Upper lobe of right lung (tissue), 1 donor: ENCODE data around the gene TRIML1. TPM values are rescaled to one million over a fixed set of nuclear protein-coding genes. Genes with fewer than 3 reads are reported as not detected.

Source experiments
- ATAC-seq: fragments of 200-7000 bp; cut with Tn5 transposase; one replicate; pipeline ENCODE4 v1.9.1; 2020; ENCODE audit warnings: mild to moderate bottlenecking, moderate library complexity
- DNase-seq: peaks from one replicate; pipeline ENCODE4 v3.0.0-alpha.2; 2020
- H3K27ac ChIP-seq: fragments of 200-600 bp; one replicate; pipeline ENCODE4 v1.8.0; 2022
- H3K27me3 ChIP-seq: fragments of 200-600 bp; one replicate; pipeline ENCODE4 v1.8.0; 2022; ENCODE audit warnings: mild to moderate bottlenecking
- H3K36me3 ChIP-seq: fragments of 200-600 bp; one replicate; pipeline ENCODE4 v1.8.0; 2022
- H3K4me1 ChIP-seq: fragments of 200-600 bp; one replicate; pipeline ENCODE4 v1.8.0; 2022
- H3K4me3 ChIP-seq: fragments of 200-600 bp; one replicate; pipeline ENCODE4 v1.8.0; 2022; ENCODE audit warnings: mild to moderate bottlenecking
- H3K9me3 ChIP-seq: fragments of 200-600 bp; one replicate; pipeline ENCODE4 v1.8.0; 2022
- intact Hi-C: fragments of 100-400 bp; cut with DNase I; formaldehyde crosslinking; loops from one replicate; pipeline ENCODE4 v1.11.0; 2022
- total RNA-seq: library from RNA; stranded (reverse); fragmentation: NEBNext Ultra II Directional; extraction: Animal tissue kit (Norgen Biotek cat#: 25700); gene quantifications from one replicate; pipeline ENCODE4 v1.2.1, GENCODE V29; 2021
- TF ChIP-seq, protein P1 (sequence below): fragments of 200-600 bp; IDR thresholded peaks from one replicate; pipeline ENCODE4 v1.8.0; 2022; ENCODE audit warnings: antibody characterized with exemption
- donor health status: DM: no; HTN: yes; CAD: no; lungs with severe emphysema.

Gene TRIML1
- total RNA-seq, 1 donor from 2014 or later = not detected

DNA sequence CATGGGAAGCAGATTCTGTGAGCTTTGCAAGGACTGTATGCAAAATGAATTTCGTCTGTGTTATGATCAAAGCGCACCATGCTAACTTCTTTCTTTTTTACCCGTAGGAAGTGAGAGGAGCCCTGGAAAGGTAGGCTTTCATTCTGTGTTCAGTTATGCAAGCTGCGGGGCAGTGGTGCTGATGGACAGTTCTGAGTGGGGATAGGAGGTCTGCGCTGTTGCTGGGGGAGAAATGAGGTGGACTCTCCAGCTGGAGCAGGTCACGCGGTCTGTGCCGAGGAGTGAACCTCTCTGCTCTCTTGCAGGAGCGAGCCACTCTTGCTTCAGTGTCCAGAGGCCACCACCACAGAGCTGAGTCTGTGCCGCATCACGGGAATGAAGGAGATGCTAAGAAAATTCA is 4.5 kb downstream of the TRIML1 start:
- Histone ChIP-seq H3K4me3 (no peak overlapping the region), H3K4me1 (no peaks in the 10 kb centered on the region), H3K27me3 (no peaks in the 10 kb centered on the region), H3K27ac (no peak overlapping the region), H3K9me3 (no peaks in the 10 kb centered on the region), H3K36me3 (no peaks in the 10 kb centered on the region)
- DNase-seq (no peak), ATAC-seq (no peak)
- intact Hi-C loops = no loop called here
- TF ChIP-seq, protein P1, sequence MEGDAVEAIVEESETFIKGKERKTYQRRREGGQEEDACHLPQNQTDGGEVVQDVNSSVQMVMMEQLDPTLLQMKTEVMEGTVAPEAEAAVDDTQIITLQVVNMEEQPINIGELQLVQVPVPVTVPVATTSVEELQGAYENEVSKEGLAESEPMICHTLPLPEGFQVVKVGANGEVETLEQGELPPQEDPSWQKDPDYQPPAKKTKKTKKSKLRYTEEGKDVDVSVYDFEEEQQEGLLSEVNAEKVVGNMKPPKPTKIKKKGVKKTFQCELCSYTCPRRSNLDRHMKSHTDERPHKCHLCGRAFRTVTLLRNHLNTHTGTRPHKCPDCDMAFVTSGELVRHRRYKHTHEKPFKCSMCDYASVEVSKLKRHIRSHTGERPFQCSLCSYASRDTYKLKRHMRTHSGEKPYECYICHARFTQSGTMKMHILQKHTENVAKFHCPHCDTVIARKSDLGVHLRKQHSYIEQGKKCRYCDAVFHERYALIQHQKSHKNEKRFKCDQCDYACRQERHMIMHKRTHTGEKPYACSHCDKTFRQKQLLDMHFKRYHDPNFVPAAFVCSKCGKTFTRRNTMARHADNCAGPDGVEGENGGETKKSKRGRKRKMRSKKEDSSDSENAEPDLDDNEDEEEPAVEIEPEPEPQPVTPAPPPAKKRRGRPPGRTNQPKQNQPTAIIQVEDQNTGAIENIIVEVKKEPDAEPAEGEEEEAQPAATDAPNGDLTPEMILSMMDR = no peak

DNA sequence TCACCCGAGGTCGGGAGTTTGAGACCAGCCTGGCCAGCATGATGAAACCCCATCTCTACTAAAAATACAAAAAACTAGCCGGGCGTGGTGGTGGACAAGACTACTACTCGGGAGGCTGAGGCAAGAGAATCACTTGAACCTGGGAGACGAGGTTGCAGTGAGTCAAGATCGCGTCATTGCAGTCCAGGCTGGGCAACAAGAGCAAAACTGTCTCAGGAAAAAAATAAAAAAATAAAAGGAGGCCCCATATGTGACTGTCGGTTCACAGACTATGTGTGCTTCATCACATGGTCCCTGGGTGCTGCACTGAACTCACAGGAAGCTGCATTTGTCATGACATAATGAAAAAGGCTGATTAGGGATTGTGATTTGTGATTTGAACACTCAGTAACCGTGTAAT is 6.4 kb downstream of the TRIML1 start:
- Histone ChIP-seq H3K4me3 (no peak overlapping the region), H3K36me3 (no peaks in the 10 kb centered on the region), H3K27ac (no peak overlapping the region), H3K27me3 (no peaks in the 10 kb centered on the region), H3K4me1 (no peaks in the 10 kb centered on the region), H3K9me3 (no peaks in the 10 kb centered on the region)
- TF ChIP-seq, protein P1 = no peak
- ATAC-seq = no peak
- intact Hi-C loops = no loop called here
- no peak for DNase-seq

DNA sequence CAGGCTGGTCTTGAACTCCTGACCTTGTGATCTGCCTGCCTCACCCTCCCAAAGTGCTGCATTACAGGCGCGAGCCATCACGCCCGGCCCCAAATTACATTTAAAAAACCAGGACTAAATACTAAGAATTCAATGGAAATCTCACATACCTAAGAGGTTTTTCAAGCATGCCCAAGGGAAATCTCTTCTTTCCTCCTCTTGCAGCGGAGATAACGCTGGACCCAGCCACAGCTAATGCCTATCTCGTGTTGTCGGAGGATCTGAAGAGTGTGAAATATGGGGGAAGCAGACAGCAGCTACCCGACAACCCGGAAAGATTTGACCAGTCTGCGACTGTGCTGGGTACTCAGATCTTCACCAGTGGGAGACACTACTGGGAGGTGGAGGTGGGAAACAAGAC is 7.4 kb downstream of the TRIML1 start:
- no peaks in the 10 kb centered on the region for H3K4me1 ChIP-seq
- H3K27ac ChIP-seq = no peak overlapping the region
- no peaks in the 10 kb centered on the region for H3K36me3 ChIP-seq
- no peak for DNase-seq
- no peaks in the 10 kb centered on the region for H3K27me3 ChIP-seq
- ATAC-seq = no peak
- TF ChIP-seq, protein P1 = no peak
- H3K4me3 ChIP-seq = no peak overlapping the region
- no peaks in the 10 kb centered on the region for H3K9me3 ChIP-seq
- intact Hi-C loops = no loop called here

DNA sequence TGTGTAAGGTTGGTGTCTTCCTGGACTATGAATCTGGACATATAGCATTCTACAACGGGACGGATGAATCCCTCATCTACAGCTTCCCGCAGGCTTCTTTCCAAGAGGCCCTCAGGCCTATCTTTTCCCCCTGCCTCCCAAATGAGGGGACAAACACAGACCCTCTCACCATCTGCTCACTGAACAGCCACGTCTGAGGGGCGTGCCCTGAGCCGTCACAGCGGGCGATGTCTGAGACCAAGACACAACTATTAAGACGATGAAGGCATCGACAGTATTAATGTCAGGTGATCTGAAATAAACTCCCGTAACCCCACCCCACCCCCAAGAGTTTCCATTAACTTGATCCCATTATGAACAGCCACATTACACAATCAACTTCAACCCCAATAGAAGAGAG is 7.9 kb downstream of the TRIML1 start:
- DNase-seq = no peak
- Histone ChIP-seq H3K27me3 (no peaks in the 10 kb centered on the region), H3K9me3 (no peaks in the 10 kb centered on the region), H3K4me3 (no peak overlapping the region), H3K36me3 (no peaks in the 10 kb centered on the region), H3K27ac (no peak overlapping the region), H3K4me1 (no peaks in the 10 kb centered on the region)
- TF ChIP-seq, protein P1 = no peak
- intact Hi-C loops = no loop called here
- ATAC-seq = no peak

DNA sequence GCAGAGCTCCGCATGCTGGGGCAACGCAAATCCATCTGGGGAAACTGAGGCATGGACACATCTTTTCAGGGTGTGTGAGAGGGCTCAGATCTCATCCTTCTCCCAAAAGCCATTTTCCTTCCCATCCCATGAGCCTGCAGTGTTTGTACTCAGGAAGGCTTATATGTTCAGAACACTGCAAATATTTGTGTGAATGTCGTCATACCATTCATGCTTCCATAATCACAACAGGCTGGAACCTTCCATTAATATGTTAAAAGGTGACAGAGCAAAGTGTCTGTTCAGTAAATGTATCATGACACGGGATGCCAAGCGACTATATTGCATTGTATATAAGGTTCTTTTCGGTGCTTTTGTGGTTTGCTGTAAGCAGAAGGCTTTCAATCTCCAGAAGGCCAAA is 8.5 kb downstream of the TRIML1 start:
- no peaks in the 10 kb centered on the region for H3K9me3 ChIP-seq
- DNase-seq = no peak
- no peak overlapping the region for H3K27ac ChIP-seq
- no peak overlapping the region for H3K4me3 ChIP-seq
- no peaks in the 10 kb centered on the region for H3K27me3 ChIP-seq
- H3K36me3 ChIP-seq = no peaks in the 10 kb centered on the region
- H3K4me1 ChIP-seq = no peaks in the 10 kb centered on the region
- intact Hi-C loops = no loop called here
- ATAC-seq = no peak
- TF ChIP-seq, protein P1 = no peak

DNA sequence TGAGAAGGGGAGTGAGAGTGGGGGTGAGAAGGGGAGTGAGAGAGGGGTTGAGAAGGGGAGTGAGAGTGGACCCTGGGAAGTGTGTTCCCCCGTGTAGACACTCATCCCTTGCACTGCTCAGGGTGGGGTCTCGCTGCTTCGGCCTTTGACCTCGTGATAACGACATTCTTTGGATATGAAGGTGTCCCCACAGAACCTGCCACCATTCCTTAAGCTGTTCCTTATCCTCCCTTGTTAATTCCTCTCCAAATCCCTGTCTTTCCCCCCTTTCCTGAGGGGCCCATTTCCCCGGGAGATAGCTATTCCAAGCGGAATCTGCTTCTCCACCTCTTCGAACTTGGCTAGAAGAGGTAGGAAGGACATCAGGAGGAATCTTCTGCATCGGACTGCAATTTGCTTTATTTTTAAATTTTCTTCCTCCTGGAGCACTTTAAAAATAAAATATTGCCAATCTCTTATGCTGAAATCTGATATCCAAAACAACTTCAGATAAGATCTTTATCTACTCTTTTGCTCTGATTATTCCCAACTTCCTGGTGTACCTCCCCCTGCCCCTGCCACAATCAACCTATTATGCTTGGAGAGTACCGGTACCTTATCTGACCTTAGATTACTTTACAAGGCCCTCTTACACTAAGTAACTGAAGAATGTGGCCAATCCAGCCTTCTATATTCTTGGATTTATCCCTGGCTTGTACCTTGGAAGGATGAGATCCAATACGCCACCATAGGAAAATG is 15.6 kb downstream of the TRIML1 start:
- intact Hi-C loops = no loop called here
- DNase-seq (no peak), ATAC-seq (no peak)
- TF ChIP-seq, protein P1 = no peak
- Histone ChIP-seq H3K27me3 (no peaks in the 10 kb centered on the region), H3K27ac (no peak overlapping the region), H3K36me3 (no peaks in the 10 kb centered on the region), H3K4me3 (no peak overlapping the region), H3K9me3 (no peaks in the 10 kb centered on the region), H3K4me1 (no peaks in the 10 kb centered on the region)
